A549 (cell line): ENCODE data around the gene PBX2.

ENCODE experiments used
- CEBPB ChIP-seq, 2 experiments: fragments of >200 bp in 1 of 2; sonication (Bioruptor Twin) in 1 of 2; formaldehyde crosslinking in 1 of 2; IDR thresholded peaks; 2 replicates each; pipeline ENCODE4 v1.6.1; 2012 to 2016
- CTCF ChIP-seq: fragments of >200 bp; sonication (Bioruptor Twin); formaldehyde crosslinking; IDR thresholded peaks from 3 replicates; pipeline ENCODE4 v1.5.1; 2016
- FOSL2 ChIP-seq, 2 experiments: fragments of 450-650 bp in 1 of 2; fragments of >200 bp in 1 of 2; sonication (Bioruptor Twin) in 1 of 2; formaldehyde crosslinking; IDR thresholded peaks; 2 replicates each; pipeline versions ENCODE4 v1.5.0 to v1.6.1; 2016 to 2020; ENCODE audit warnings: mild to moderate bottlenecking in 1 of 2, moderate library complexity in 1 of 2
- HOXA7 ChIP-seq: fragments of 250-450 bp; sonication (Bioruptor Pico); IDR thresholded peaks from 2 replicates; pipeline ENCODE4 v1.5.0; 2020; ENCODE audit warnings: mild to moderate bottlenecking, moderate library complexity
- MYC ChIP-seq: IDR thresholded peaks from 2 replicates; pipeline ENCODE4 v1.6.1; 2012; ENCODE audit warnings: mild to moderate bottlenecking, inconsistent platforms, low read length, improper control_type of control experiment, borderline replicate concordance
- PHF8 ChIP-seq: fragments of 200-600 bp; sonication (generic); IDR thresholded peaks from 2 replicates; pipeline ENCODE4 v1.6.1; 2016; ENCODE audit warnings: low read depth, mild to moderate bottlenecking, antibody characterized with exemption, moderate library complexity, borderline replicate concordance
- POLR2A ChIP-seq: IDR thresholded peaks from 2 replicates; pipeline ENCODE4 v1.6.1; 2012; ENCODE audit warnings: mild to moderate bottlenecking, low read length
- RAD21 ChIP-seq, 2 experiments: fragments of >200 bp in 1 of 2; sonication (Bioruptor Twin) in 1 of 2; formaldehyde crosslinking in 1 of 2; IDR thresholded peaks in 1 of 2; conservative IDR thresholded peaks in 1 of 2; 2 replicates in 1 of 2; 3 replicates in 1 of 2; pipeline ENCODE4 v1.6.1; 2012 to 2018; ENCODE audit warnings: inconsistent platforms in 1 of 2

GRCh38 chr6:32195652-32195901 is 5.6 kb upstream of the PBX2 start:
- TF ChIP-seq CTCF (no peak), CEBPB (IDR thresholded peaks at IDR 0.05) (no peak), RAD21 (conservative IDR thresholded peaks at IDR 0.05 in 1 of 2, IDR thresholded peaks at IDR 0.05 in 1 of 2) (no peak), FOSL2 (IDR thresholded peaks at IDR 0.05) (no peak), FOSL2 (CRISPR knock-in tag; IDR thresholded peaks at IDR 0.05) (no peak), POLR2A (no peak), MYC (no peak), PHF8 (no peak), HOXA7 (CRISPR knock-in tag) (no peak)
